ENCODE results near the gene VILL. TPM values are rescaled to one million over a fixed set of nuclear protein-coding genes. Genes with fewer than 3 reads are reported as not detected.

Gene VILL
- total and polyA plus RNA-seq, 12 donors: 1.7 to 18.0 (median 7.3) TPM

- TF ChIP-seq CTCF (IDR thresholded peaks at IDR 0.05) (no peak), POLR2A (IDR thresholded peaks at IDR 0.05) (no peak)
- H3K27me3 ChIP-seq: no peaks in the 10 kb centered on the region
- H3K27ac ChIP-seq: no peak overlapping the region
- no peaks in the 10 kb centered on the region for H3K9me3 ChIP-seq (replicated peaks in 1 of 3)
- H3K4me1 ChIP-seq (replicated peaks in 1 of 2): no peaks in the 10 kb centered on the region
- peaks cover 0 to 7% of the 10 kb centered on the region in 2 donors for H3K36me3 ChIP-seq (replicated peaks in 1 of 2)
- no peak overlapping the region for H3K4me3 ChIP-seq
- WGBS, 4 donors: 90 to 92% (median 91%) methylated on average over 11 to 12 of the region's 12 CpGs
- intact Hi-C loops (cut with DNase I): no loop called here
- no peak for DNase-seq
Observed at GRCh38 chr3:37973246-37974054, 17.1 kb upstream of the VILL start.

- H3K36me3 ChIP-seq (replicated peaks in 1 of 2): peaks cover 0 to 7% of the 10 kb centered on the region in 2 donors
- no peak for TF ChIP-seq POLR2A (IDR thresholded peaks at IDR 0.05)
- TF ChIP-seq CTCF (IDR thresholded peaks at IDR 0.05): peak; percentile 63 to 80 (median 68)
- intact Hi-C loops (cut with DNase I): no loop called here
- no peaks in the 10 kb centered on the region for H3K4me1 ChIP-seq (replicated peaks in 1 of 2)
- H3K27ac ChIP-seq: no peak overlapping the region
- H3K27me3 ChIP-seq: no peaks in the 10 kb centered on the region
- peak; percentile 65 to 83 (median 72) for DNase-seq
- 61 to 72% (median 65%) methylated on average over 5 to 9 of the region's 9 CpGs for WGBS, 4 donors
- H3K4me3 ChIP-seq: no peak overlapping the region
- no peaks in the 10 kb centered on the region for H3K9me3 ChIP-seq (replicated peaks in 1 of 3)
Observed at GRCh38 chr3:37974121-37975083, 16.2 kb upstream of the VILL start.

DNA sequence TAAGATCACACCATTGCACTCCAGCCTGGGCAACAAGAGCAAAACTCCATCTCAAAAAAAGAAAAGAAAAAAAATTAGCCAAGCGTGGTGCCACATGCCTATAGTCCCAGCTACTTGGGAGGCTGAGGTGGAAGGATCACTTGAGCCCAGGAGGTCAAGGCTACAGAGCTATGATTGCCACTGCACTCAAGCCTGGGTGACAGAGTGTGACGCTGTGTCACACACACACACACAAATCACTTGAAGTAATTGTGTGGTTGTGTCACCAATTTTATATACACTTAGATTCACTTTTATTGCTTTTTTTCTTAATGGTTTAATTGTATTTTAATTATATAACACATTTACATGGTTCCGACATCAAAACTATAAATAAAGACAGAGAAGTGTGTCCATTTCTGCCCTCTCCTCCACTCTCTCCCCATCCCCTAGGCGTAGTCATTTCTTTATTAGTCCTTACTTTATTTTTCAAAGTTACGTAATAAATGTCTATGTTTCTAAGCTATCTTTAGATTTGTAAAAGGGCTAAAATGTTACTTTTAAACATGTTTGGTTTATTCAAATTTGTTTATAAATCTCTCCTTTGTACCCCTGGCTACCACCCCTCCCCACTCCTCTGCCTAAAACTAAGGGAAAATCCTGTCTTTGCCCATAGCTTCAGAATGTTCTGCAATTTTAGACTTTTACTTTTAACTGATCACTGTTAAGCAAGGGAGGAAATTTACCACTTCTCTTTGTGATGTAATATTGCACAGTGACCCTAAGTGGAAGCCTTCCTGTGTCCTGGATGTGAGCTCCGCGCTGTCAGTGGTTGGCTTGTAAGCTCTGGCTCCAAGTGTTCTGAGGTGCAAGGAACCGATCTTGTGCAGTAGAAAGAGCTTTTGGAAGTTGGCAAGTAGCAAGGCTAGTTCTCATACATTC lies 10.8 kb upstream of the VILL start:
- TF ChIP-seq CTCF (IDR thresholded peaks at IDR 0.05) (no peak), POLR2A (IDR thresholded peaks at IDR 0.05) (no peak)
- H3K27me3 ChIP-seq: no peaks in the 10 kb centered on the region
- peak in 1 of 7 donors; percentile 48 for DNase-seq
- H3K36me3 ChIP-seq (replicated peaks in 1 of 2): peaks cover 0 to 11% of the 10 kb centered on the region in 2 donors
- WGBS, 4 donors: 85 to 90% (median 88%) methylated on average over 8 of the region's 8 CpGs
- H3K9me3 ChIP-seq (replicated peaks in 1 of 3): no peaks in the 10 kb centered on the region
- intact Hi-C loops (cut with DNase I): no loop called here
- no peaks in the 10 kb centered on the region for H3K4me1 ChIP-seq (replicated peaks in 1 of 2)
- H3K27ac ChIP-seq: no peak overlapping the region
- no peak overlapping the region for H3K4me3 ChIP-seq

All from adrenal gland (tissue), 12 donors.